Activated CD8-positive, alpha-beta memory T cell treated with anti-CD3 and anti-CD28 coated beads for 48 hours (primary cell): Measurements from ENCODE around the gene TMEM170A.

ENCODE experiments used
- DNase-seq, 3 experiments: peaks; one replicate each; pipeline ENCODE4 v3.0.0-alpha.2; 2020; ENCODE audit warnings: low read depth in 2 of 3, low spot score in 2 of 3

Gene TMEM170A

GRCh38 chr16:75402159-75402820 lies 62.2 kb downstream of the TMEM170A start:
- DNase-seq, result no peak

- DNase-seq, result no peak
Observed at GRCh38 chr16:75401691-75402090, 62.8 kb downstream of the TMEM170A start.

DNA sequence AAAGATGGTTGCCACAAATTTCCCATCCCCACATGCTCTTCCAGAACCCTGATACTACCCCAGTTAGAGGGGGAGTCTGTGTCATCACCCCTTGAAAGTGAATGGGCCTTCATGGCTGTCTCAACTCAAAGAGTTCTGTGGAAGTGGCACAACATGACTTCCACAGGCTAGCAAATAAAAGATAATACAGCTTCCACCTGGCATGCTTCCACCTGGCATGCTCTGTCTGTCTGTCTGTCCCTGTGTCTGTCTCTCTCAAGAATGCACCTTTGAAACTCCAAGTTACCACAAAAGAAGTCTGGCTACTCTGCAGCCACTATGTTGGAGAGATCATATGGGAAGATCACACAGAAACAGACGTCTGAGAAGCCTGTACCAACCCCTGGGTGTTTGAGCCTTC lies 66.2 kb downstream of the TMEM170A start:
- no peak for DNase-seq

- DNase-seq, result no peak
Observed at GRCh38 chr16:75394941-75395340, 69.5 kb downstream of the TMEM170A start.
